Esophagus muscularis mucosa (tissue), 4 donors: Measurements from ENCODE around the gene KAZN. TPM values are rescaled to one million over a fixed set of nuclear protein-coding genes. Genes with fewer than 3 reads are reported as not detected.

ENCODE experiments used
- DNase-seq: peaks from one replicate; pipeline ENCODE4 v3.0.0-alpha.2; 2017; ENCODE audit errors: extremely low spot score
- H3K27ac ChIP-seq, 4 donors: fragments of 200-600 bp; sonication (generic); replicated peaks in 1 of 4; 1 replicate in 3 of 4; 2 replicates in 1 of 4; pipeline ENCODE4 v1.5.1; 2016 to 2019; ENCODE audit warnings: mild to moderate bottlenecking in 1 of 4
- H3K27me3 ChIP-seq, 4 donors: fragments of 200-600 bp; sonication (generic); one replicate each; pipeline versions ENCODE4 v1.5.1 to v1.6.0; 2016 to 2019
- H3K36me3 ChIP-seq, 4 donors: fragments of 200-600 bp; sonication (generic); one replicate each; pipeline ENCODE4 v1.5.1; 2016 to 2019
- H3K4me1 ChIP-seq, 4 donors: fragments of 200-600 bp; sonication (generic); one replicate each; pipeline ENCODE4 v1.5.1; 2016 to 2019
- H3K4me3 ChIP-seq, 4 donors: fragments of 200-600 bp; sonication (generic); 1 replicate in 2 of 4; 2 replicates in 2 of 4; pipeline ENCODE4 v1.5.1; 2016 to 2019; ENCODE audit warnings: mild to moderate bottlenecking in 4 of 4, moderate library complexity in 1 of 4
- H3K9me3 ChIP-seq, 4 donors: fragments of 200-600 bp; sonication (generic); 1 replicate in 3 of 4; 2 replicates in 1 of 4; pipeline ENCODE4 v1.5.1; 2016 to 2019
- CTCF ChIP-seq, 3 experiments: fragments of 200-600 bp in 2 of 3; fragments of 450-650 bp in 1 of 3; sonication (generic) in 2 of 3; IDR thresholded peaks; one replicate each; pipeline ENCODE4 v1.5.1; 2017 to 2019; ENCODE audit warnings: antibody characterized with exemption in 3 of 3, mild to moderate bottlenecking in 2 of 3, moderate library complexity in 1 of 3
- EP300 ChIP-seq: sonication (generic); formaldehyde crosslinking; IDR thresholded peaks from one replicate; pipeline ENCODE4 v1.6.1; 2017; ENCODE audit warnings: antibody characterized with exemption
- POLR2A ChIP-seq: fragments of 450-650 bp; IDR thresholded peaks from one replicate; pipeline ENCODE4 v1.6.1; 2017; ENCODE audit warnings: antibody characterized with exemption, moderate library complexity, mild to moderate bottlenecking, low read depth
- POLR2AphosphoS5 ChIP-seq, 2 donors: sonication (generic); formaldehyde crosslinking; IDR thresholded peaks; one replicate each; pipeline ENCODE4 v1.6.1; 2017; ENCODE audit warnings: antibody characterized with exemption in 2 of 2
- WGBS: methylation state at CpG from one replicate; pipeline ENCODE4 v1.1.5; 2018; 5-methylcytosine and 5-hydroxymethylcytosine counted together
- intact Hi-C: fragments of 100-400 bp; cut with DNase I; formaldehyde crosslinking; loops from one replicate; pipeline ENCODE4 v1.15.1; 2023
- total RNA-seq, 4 donors: library from RNA; depleted of rRNA; stranded (reverse); fragments of >200 nt; gene quantifications; one replicate each; pipeline versions ENCODE4 v1.1.0 to v1.2.1, GENCODE V29; 2016

KAZN gene
- total RNA-seq, 4 donors from 2014 or later = 9.9 to 14.1 (median 11.9) TPM

GRCh38 chr1:14949270-14949835 lies 350.9 kb downstream of the KAZN start:
- H3K4me1 ChIP-seq = peaks cover 31 to 39% (median 37%) of the 10 kb centered on the region in 4 donors
- no peak for DNase-seq
- H3K27ac ChIP-seq = no peak overlapping the region
- intact Hi-C loops = no loop called here
- no peaks in the 10 kb centered on the region for H3K36me3 ChIP-seq
- peaks cover 0 to 6% (median 0%) of the 10 kb centered on the region in 4 donors for H3K9me3 ChIP-seq
- H3K4me3 ChIP-seq = no peak overlapping the region
- H3K27me3 ChIP-seq = no peaks in the 10 kb centered on the region
- TF ChIP-seq POLR2A (no peak), CTCF (IDR thresholded peaks at IDR 0.05) (no peak), EP300 (no peak), POLR2AphosphoS5 (IDR thresholded peaks at IDR 0.05) (no peak)
- WGBS = 83% methylated on average over 4 of the region's 6 CpGs

GRCh38 chr1:14949836-14950713 lies 351.6 kb downstream of the KAZN start:
- DNase-seq = no peak
- Histone ChIP-seq H3K9me3 (peaks cover 0 to 6% (median 0%) of the 10 kb centered on the region in 4 donors), H3K36me3 (no peaks in the 10 kb centered on the region), H3K27me3 (no peaks in the 10 kb centered on the region), H3K4me1 (peaks cover 23 to 33% (median 30%) of the 10 kb centered on the region in 4 donors), H3K27ac (no peak overlapping the region), H3K4me3 (no peak overlapping the region)
- WGBS = 84% methylated on average over 18 of the region's 20 CpGs
- intact Hi-C loops = no loop called here
- TF ChIP-seq POLR2A (no peak), EP300 (no peak), POLR2AphosphoS5 (IDR thresholded peaks at IDR 0.05) (no peak), CTCF (IDR thresholded peaks at IDR 0.05) (no peak)

GRCh38 chr1:14951766-14952165 lies 353.3 kb downstream of the KAZN start:
- DNase-seq = no peak
- Histone ChIP-seq H3K4me1 (peaks cover 6 to 23% (median 16%) of the 10 kb centered on the region in 4 donors), H3K36me3 (no peaks in the 10 kb centered on the region), H3K9me3 (peaks cover 0 to 6% (median 0%) of the 10 kb centered on the region in 4 donors), H3K27ac (no peak overlapping the region), H3K4me3 (no peak overlapping the region), H3K27me3 (no peaks in the 10 kb centered on the region)
- TF ChIP-seq CTCF (IDR thresholded peaks at IDR 0.05) (no peak), EP300 (no peak), POLR2AphosphoS5 (IDR thresholded peaks at IDR 0.05) (no peak), POLR2A (no peak)
- no CpG with 5 or more reads among the region's 5 CpGs for WGBS
- intact Hi-C loops = no loop called here

GRCh38 chr1:14952626-14953314 lies 354.3 kb downstream of the KAZN start:
- no peak for DNase-seq
- Histone ChIP-seq H3K27ac (no peak overlapping the region), H3K36me3 (no peaks in the 10 kb centered on the region), H3K4me1 (peaks cover 0 to 14% (median 6%) of the 10 kb centered on the region in 4 donors), H3K27me3 (no peaks in the 10 kb centered on the region), H3K4me3 (no peak overlapping the region), H3K9me3 (peaks cover 0 to 6% (median 0%) of the 10 kb centered on the region in 4 donors)
- intact Hi-C loops = no loop called here
- no peak for TF ChIP-seq EP300
- no peak for TF ChIP-seq POLR2AphosphoS5 (IDR thresholded peaks at IDR 0.05)
- TF ChIP-seq CTCF (IDR thresholded peaks at IDR 0.05) = no peak
- TF ChIP-seq POLR2A = no peak
- WGBS = 91% methylated on average over 10 of the region's 11 CpGs
